A549 (cell line): ENCODE data around the gene APPL1.

ENCODE experiments used
- ESRRA ChIP-seq: fragments of 150-350 bp; IDR thresholded peaks from 2 replicates; pipeline ENCODE4 v1.6.1; 2014; ENCODE audit warnings: mild to moderate bottlenecking, low read length, borderline replicate concordance
- FOSL2 ChIP-seq, 2 experiments: fragments of 450-650 bp in 1 of 2; fragments of >200 bp in 1 of 2; sonication (Bioruptor Twin) in 1 of 2; formaldehyde crosslinking; IDR thresholded peaks; 2 replicates each; pipeline versions ENCODE4 v1.5.0 to v1.6.1; 2016 to 2020; ENCODE audit warnings: mild to moderate bottlenecking in 1 of 2, moderate library complexity in 1 of 2
- NPAS2 ChIP-seq: fragments of 250-450 bp; sonication (Bioruptor Pico); IDR thresholded peaks from 2 replicates; pipeline ENCODE4 v1.8.0; 2022; ENCODE audit warnings: mild to moderate bottlenecking, moderate library complexity, borderline replicate concordance
- POLR2A ChIP-seq: IDR thresholded peaks from 2 replicates; pipeline ENCODE4 v1.6.1; 2012; ENCODE audit warnings: mild to moderate bottlenecking, low read length
- RAD21 ChIP-seq, 2 experiments: fragments of >200 bp in 1 of 2; sonication (Bioruptor Twin) in 1 of 2; formaldehyde crosslinking in 1 of 2; IDR thresholded peaks in 1 of 2; conservative IDR thresholded peaks in 1 of 2; 2 replicates in 1 of 2; 3 replicates in 1 of 2; pipeline ENCODE4 v1.6.1; 2012 to 2018; ENCODE audit warnings: inconsistent platforms in 1 of 2
- SMC3 ChIP-seq: fragments of >200 bp; sonication (Bioruptor Twin); formaldehyde crosslinking; IDR thresholded peaks from 3 replicates; pipeline ENCODE4 v1.6.1; 2018; ENCODE audit warnings: inconsistent platforms
- TF ChIP-seq, protein P1 (sequence below): fragments of 450-650 bp; IDR thresholded peaks from 2 replicates; pipeline ENCODE4 v1.6.1; 2014; ENCODE audit warnings: antibody characterized with exemption
- TF ChIP-seq, protein P2 (sequence below): fragments of >200 bp; sonication (Bioruptor Twin); formaldehyde crosslinking; IDR thresholded peaks from 3 replicates; pipeline ENCODE4 v1.5.1; 2016
- TF ChIP-seq, protein P3 (sequence below): fragments of >200 bp; sonication (Bioruptor Twin); formaldehyde crosslinking; IDR thresholded peaks from 3 replicates; pipeline ENCODE4 v1.6.1; 2016

DNA sequence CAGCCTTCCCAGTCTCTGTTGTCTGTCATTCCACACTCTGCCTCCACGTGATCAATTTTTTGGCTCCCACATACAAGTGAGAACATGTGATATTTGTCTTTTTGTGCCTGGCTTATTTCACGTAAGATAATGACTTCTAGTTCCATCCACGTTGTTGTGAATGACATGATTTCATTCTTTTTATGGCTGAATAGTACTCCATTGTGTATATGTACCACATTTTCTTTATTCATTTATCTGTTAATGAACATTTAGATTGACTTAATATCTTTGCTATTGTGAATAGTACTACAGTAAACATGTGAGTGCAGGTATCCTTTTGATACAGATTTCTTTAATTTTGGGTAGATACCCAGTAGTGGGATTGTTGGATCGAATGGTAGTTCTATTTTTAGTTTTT is 33.6 kb downstream of the APPL1 start:
- TF ChIP-seq ESRRA (no peak), POLR2A (no peak), SMC3 (no peak), RAD21 (conservative IDR thresholded peaks at IDR 0.05 in 1 of 2, IDR thresholded peaks at IDR 0.05 in 1 of 2) (no peak), FOSL2 (IDR thresholded peaks at IDR 0.05) (no peak), FOSL2 (CRISPR knock-in tag; IDR thresholded peaks at IDR 0.05) (no peak), NPAS2 (CRISPR knock-in tag) (no peak)
- TF ChIP-seq, protein P1, sequence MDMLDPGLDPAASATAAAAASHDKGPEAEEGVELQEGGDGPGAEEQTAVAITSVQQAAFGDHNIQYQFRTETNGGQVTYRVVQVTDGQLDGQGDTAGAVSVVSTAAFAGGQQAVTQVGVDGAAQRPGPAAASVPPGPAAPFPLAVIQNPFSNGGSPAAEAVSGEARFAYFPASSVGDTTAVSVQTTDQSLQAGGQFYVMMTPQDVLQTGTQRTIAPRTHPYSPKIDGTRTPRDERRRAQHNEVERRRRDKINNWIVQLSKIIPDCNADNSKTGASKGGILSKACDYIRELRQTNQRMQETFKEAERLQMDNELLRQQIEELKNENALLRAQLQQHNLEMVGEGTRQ: no peak
- TF ChIP-seq, protein P2, sequence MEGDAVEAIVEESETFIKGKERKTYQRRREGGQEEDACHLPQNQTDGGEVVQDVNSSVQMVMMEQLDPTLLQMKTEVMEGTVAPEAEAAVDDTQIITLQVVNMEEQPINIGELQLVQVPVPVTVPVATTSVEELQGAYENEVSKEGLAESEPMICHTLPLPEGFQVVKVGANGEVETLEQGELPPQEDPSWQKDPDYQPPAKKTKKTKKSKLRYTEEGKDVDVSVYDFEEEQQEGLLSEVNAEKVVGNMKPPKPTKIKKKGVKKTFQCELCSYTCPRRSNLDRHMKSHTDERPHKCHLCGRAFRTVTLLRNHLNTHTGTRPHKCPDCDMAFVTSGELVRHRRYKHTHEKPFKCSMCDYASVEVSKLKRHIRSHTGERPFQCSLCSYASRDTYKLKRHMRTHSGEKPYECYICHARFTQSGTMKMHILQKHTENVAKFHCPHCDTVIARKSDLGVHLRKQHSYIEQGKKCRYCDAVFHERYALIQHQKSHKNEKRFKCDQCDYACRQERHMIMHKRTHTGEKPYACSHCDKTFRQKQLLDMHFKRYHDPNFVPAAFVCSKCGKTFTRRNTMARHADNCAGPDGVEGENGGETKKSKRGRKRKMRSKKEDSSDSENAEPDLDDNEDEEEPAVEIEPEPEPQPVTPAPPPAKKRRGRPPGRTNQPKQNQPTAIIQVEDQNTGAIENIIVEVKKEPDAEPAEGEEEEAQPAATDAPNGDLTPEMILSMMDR: no peak
- TF ChIP-seq, protein P3, sequence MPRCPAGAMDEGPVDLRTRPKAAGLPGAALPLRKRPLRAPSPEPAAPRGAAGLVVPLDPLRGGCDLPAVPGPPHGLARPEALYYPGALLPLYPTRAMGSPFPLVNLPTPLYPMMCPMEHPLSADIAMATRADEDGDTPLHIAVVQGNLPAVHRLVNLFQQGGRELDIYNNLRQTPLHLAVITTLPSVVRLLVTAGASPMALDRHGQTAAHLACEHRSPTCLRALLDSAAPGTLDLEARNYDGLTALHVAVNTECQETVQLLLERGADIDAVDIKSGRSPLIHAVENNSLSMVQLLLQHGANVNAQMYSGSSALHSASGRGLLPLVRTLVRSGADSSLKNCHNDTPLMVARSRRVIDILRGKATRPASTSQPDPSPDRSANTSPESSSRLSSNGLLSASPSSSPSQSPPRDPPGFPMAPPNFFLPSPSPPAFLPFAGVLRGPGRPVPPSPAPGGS: no peak
